Gastroesophageal sphincter (tissue), 3 donors: Measurements from ENCODE around the gene UCN.

Experiments used
- POLR2A ChIP-seq, 2 donors: fragments of 450-650 bp; IDR thresholded peaks; one replicate each; pipeline ENCODE4 v1.6.1; 2017; ENCODE audit warnings: antibody characterized with exemption in 2 of 2, mild to moderate bottlenecking in 2 of 2, moderate library complexity in 1 of 2
- POLR2AphosphoS5 ChIP-seq: sonication (generic); formaldehyde crosslinking; IDR thresholded peaks from one replicate; pipeline ENCODE4 v1.6.1; 2017; ENCODE audit warnings: antibody characterized with exemption
- TF ChIP-seq, protein P1 (sequence below), 4 experiments: fragments of 200-600 bp in 2 of 4; fragments of 450-650 bp in 2 of 4; sonication (generic) in 1 of 4; IDR thresholded peaks; one replicate each; pipeline ENCODE4 v1.5.1; 2017 to 2019; ENCODE audit warnings: antibody characterized with exemption in 4 of 4, mild to moderate bottlenecking in 2 of 4, moderate library complexity in 2 of 4

DNA sequence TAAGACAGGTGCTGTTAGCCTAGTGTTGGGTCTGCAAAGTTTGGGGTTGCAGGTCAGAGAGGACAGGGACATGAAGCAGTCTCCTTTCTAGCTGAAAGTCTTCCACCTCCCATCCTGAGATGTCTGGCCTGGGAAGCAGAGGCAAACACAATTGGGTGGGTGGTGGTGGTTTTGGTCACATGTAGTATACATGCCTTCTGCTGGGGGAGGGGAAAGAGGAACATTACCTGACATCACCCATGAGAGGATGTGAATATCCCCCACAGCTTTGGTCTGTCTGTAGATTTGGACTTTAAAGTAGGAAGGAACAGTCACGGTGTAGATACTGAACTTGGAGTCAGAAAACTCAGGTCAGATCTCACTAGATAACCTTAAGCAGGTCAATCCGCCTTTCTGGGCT lies 37.6 kb downstream of the UCN start:
- TF ChIP-seq POLR2A (IDR thresholded peaks at IDR 0.05) (no peak), POLR2AphosphoS5 (no peak)
- TF ChIP-seq, protein P1, sequence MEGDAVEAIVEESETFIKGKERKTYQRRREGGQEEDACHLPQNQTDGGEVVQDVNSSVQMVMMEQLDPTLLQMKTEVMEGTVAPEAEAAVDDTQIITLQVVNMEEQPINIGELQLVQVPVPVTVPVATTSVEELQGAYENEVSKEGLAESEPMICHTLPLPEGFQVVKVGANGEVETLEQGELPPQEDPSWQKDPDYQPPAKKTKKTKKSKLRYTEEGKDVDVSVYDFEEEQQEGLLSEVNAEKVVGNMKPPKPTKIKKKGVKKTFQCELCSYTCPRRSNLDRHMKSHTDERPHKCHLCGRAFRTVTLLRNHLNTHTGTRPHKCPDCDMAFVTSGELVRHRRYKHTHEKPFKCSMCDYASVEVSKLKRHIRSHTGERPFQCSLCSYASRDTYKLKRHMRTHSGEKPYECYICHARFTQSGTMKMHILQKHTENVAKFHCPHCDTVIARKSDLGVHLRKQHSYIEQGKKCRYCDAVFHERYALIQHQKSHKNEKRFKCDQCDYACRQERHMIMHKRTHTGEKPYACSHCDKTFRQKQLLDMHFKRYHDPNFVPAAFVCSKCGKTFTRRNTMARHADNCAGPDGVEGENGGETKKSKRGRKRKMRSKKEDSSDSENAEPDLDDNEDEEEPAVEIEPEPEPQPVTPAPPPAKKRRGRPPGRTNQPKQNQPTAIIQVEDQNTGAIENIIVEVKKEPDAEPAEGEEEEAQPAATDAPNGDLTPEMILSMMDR (IDR thresholded peaks at IDR 0.05) = no peak
